NCI-H460 (cell line): ENCODE results near the gene ARHGEF19. TPM values are rescaled to one million over a fixed set of nuclear protein-coding genes. Genes with fewer than 3 reads are reported as not detected.

Experiments
- DNase-seq: peaks from one replicate; pipeline ENCODE4 v3.0.0-alpha.2; 2016; ENCODE audit warnings: low read depth; ENCODE audit errors: extremely low read depth
- total RNA-seq: library from RNA; depleted of rRNA; stranded (reverse); fragments of >200 nt; shearing (Covaris generic); gene quantifications from 2 replicates; pipeline ENCODE4 v1.2.3, GENCODE V29; 2014

ARHGEF19 gene
- total RNA-seq, 1 experiment from 2014 or later = 6.1 TPM

GRCh38 chr1:16184557-16185303 lies 27.7 kb downstream of the ARHGEF19 start:
- no peak for DNase-seq

- no peak for DNase-seq
Measured at GRCh38 chr1:16183765-16184556, 28.5 kb downstream of the ARHGEF19 start.

DNA sequence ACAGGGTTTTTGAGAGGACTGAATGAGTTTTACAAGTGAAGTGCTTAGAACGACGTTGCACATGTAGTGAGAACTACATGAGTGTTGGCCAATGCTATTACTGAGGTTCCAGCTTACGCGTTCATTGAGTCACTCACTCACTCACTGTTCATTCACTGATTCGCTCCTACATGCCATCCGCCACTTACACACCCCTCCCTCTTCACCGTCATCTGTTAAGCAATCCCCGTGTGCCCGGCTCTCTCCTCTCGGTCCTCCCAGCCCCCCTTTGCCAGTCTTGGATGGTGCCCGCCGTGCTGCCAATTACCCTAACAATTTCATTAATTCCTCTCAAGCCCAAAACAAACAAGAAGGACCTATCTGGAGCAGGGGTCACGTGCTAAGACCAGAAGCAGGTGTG lies 29.3 kb downstream of the ARHGEF19 start:
- peak; percentile 87 for DNase-seq

GRCh38 chr1:16181887-16182719 lies 30.3 kb downstream of the ARHGEF19 start:
- DNase-seq = peak; percentile 86

DNA sequence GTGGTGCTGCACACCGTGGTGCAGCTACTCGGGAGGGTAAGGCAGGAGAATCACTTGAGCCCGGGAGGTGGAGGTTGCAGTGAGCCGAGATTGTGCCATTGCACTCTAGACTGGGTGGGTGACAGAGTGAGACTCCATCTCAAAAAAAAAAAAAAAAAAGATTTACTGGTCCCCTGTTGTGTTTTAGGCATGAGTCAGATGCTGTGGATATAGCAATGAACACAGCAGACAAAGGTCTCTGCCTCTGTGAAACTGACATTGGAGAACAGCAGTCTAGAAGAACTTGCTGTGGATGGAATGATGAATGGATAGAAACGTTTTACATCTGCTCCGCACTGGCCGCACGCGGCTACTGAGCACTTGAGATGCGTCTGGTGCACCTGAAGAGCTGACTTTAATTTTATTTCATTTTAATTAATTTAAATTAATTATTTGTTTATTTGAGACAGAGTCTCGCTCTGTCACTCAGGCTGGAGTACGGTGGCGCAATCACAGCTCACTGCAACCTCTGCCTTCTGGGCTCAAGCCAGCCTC lies 32.1 kb downstream of the ARHGEF19 start:
- DNase-seq = no peak

DNA sequence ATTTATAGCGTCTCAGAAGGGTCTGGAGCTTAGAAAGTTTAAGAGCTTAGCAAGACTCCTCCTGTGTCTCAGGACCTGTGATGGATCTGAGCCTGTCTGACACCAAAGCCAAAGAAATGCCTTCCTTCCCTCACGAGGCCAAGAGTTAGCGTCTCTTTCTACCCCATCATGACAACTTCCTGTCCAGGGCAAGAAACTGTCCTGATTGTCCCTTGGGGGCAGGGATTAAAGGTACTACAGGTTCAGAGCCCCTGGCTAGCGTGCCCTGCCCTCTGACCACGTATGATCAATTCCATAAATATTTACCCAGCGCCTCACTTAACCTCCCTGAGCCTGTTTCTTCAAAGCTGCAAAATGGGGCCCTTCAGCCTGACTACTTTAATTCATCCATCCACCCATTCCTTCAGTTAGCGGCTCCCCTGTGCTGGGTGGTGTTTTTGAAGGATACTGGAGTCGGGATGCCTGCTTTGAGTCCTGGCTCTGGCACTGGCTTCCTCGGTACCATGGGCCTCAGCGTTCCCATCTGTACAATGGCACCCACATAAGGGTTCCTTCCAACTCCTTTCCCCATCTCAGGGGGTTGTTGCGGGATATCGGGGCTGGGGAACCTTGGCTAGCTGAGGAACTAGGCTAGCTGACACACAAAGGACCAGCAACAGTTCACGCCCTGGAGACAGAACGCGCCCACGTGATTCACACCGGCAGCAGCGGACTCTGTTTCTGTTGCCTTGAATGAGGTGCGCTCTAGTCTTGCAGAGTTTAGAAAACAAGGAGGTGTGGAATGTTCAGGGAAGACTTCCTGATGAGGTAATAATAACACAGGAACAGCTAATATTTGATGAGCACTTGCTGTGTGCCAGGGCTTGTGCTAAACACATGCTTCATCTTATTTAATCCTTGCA lies 33.6 kb downstream of the ARHGEF19 start:
- no peak for DNase-seq

DNA sequence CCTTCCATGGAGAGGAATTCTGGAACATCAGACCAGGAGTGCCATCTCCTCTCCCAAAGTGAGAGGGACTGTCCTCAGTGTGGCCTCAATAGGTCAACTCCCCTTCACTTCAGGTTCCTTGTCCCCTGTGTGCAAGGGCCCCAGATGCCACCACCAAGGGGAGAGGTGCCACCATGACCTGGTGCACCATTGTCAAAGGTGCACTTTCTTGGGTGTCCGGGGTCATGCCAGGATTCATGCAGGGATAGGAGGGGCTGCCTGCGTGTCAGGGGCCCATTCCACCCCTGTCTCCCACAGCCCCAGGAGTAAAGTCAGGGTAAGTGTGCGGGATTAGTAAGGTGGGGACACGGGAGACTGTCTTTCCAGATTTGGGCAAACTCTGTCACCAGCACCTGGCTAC lies 35.1 kb downstream of the ARHGEF19 start:
- DNase-seq = no peak

DNA sequence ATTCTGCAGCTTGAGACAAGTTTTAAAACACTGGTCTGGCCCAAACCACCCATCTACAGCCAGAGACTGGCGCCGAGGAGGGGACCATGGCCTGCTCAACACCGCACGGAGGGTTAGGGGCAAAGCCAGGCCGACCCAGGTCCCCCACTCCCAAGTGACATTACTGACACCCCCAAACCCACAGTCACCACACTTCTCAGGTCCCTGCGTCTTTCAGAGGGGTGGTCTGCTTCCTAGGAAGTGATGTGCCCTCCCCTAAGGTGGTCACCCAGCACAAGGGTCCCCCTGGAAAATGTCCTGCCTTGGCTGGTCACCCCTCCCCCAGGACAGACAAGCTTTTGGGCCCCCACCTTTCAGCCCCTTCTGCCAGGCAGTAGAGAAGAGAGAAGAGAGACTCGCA lies 35.8 kb downstream of the ARHGEF19 start:
- DNase-seq = no peak

GRCh38 chr1:16175610-16176553 lies 36.6 kb downstream of the ARHGEF19 start:
- no peak for DNase-seq

- DNase-seq = no peak
Measured at GRCh38 chr1:16174886-16175598, 37.4 kb downstream of the ARHGEF19 start.

GRCh38 chr1:16174261-16174868 lies 38.1 kb downstream of the ARHGEF19 start:
- no peak for DNase-seq

DNA sequence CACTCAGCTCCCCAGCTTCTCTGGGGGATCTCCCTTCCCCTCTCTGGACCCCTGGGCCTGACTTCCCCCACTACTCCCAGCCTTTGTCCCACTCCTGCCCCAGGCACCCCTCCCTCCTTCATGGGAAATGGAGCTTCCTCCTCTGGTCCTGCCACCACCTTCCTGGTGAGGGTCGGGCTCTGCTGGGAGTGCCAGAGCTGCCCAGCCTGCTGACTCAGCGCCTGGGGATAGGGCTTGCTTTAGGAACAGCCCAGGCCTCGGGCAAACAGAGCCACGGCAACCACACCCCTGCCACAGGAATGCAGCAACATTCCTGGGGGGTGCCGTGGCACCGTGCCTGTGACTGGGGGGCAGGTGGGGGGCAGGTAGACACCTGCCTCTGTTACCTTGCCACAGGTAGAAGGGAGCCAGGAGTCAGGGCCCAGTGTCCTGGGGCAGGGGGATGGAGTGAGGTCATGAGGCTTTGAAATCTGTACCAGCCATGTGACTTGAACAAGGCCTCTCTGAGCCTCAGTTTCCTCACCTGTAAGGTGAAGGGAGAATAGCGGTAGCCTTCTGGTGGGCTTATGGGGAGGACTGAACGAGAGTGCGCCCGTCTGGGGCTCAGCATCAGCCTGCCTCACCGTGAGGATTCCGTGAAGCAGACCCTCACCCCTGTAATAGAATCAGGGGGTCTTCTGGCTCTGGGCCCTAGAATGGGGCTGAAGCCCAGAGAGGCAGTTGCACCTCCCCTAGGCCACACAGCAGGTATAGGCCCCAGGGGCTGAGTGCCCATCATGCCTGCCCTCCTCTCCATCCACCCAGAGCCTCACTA lies 38.8 kb downstream of the ARHGEF19 start:
- no peak for DNase-seq

DNA sequence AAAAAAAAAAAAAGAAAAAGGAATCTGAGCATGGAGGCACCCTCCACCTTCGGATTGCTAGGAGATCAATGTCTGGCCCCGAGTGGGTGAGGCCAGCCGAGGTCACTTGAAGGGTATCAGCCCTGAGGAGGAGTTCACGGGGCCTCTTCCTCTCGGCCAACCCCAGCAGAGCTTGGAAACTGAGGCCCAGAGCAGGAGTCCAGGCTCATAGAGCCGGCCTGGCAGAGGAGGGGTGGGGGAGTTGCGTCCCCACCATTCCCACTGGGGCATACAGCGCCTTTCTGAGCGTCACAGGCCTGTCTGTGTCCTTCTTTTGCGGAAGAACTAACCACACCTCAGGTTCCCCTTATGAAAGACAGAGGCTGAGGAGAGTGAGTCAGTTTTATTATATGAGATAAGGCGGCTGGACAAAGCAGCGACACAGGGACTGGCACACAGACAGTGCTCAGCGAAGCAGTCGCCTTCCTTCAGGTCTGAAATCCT lies 39.4 kb downstream of the ARHGEF19 start:
- no peak for DNase-seq

GRCh38 chr1:16172218-16172830 lies 40.1 kb downstream of the ARHGEF19 start:
- no peak for DNase-seq

GRCh38 chr1:16171314-16172151 lies 40.9 kb downstream of the ARHGEF19 start:
- DNase-seq = no peak
